Uterus (tissue), 4 donors: Measurements from ENCODE around the gene PLP2. TPM values are rescaled to one million over a fixed set of nuclear protein-coding genes. Genes with fewer than 3 reads are reported as not detected.
A peak's percentile ranks its signal among the peaks of the same experiment; 100 is the strongest.
"Not testable (repeated sequence)": the region's sequence is repeated elsewhere in the genome, so short reads cannot be mapped to it uniquely, and the experiment has no call there.

ENCODE experiments used
- DNase-seq, 2 donors: peaks; one replicate each; pipeline ENCODE4 v3.0.0-alpha.2; 2019 to 2020
- H3K27ac ChIP-seq, 2 donors: fragments of 200-600 bp; sonication (generic); 1 replicate in 1 of 2; 2 replicates in 1 of 2; pipeline ENCODE4 v1.5.1; 2016 to 2018
- H3K27me3 ChIP-seq, 2 donors: fragments of 200-600 bp; sonication (generic); one replicate each; pipeline ENCODE4 v1.5.1; 2018 to 2019; ENCODE audit warnings: control low read depth in 1 of 2
- H3K36me3 ChIP-seq, 2 donors: fragments of 200-600 bp; sonication (generic); one replicate each; pipeline ENCODE4 v1.5.1; 2019; ENCODE audit warnings: control low read depth in 1 of 2
- H3K4me1 ChIP-seq, 2 donors: fragments of 200-600 bp; sonication (generic); one replicate each; pipeline ENCODE4 v1.5.1; 2018 to 2019; ENCODE audit warnings: control low read depth in 1 of 2
- H3K4me3 ChIP-seq, 2 donors: fragments of 200-600 bp; sonication (generic); 1 replicate in 1 of 2; 2 replicates in 1 of 2; pipeline ENCODE4 v1.5.1; 2018 to 2019; ENCODE audit warnings: mild to moderate bottlenecking in 1 of 2
- H3K9me3 ChIP-seq, 2 donors: fragments of 200-600 bp; sonication (generic); one replicate each; pipeline ENCODE4 v1.5.1; 2019; ENCODE audit warnings: control low read depth in 1 of 2
- CTCF ChIP-seq, 4 experiments: fragments of 200-600 bp in 2 of 4; fragments of 450-650 bp in 2 of 4; sonication (generic) in 2 of 4; IDR thresholded peaks; one replicate each; pipeline ENCODE4 v1.5.1; 2016 to 2019; ENCODE audit warnings: antibody characterized with exemption in 4 of 4, mild to moderate bottlenecking in 2 of 4, moderate library complexity in 1 of 4
- POLR2A ChIP-seq, 2 donors: fragments of 450-650 bp; IDR thresholded peaks; one replicate each; pipeline ENCODE4 v1.6.1; 2016; ENCODE audit warnings: antibody characterized with exemption in 2 of 2, mild to moderate bottlenecking in 1 of 2, moderate library complexity in 1 of 2
- intact Hi-C: fragments of 100-400 bp; cut with DNase I; formaldehyde crosslinking; loops from one replicate; pipeline ENCODE4 v1.15.1; 2023; ENCODE audit warnings: low total_unique reads
- total RNA-seq, 4 donors: library from RNA; depleted of rRNA in 3 of 4; stranded (reverse); fragments of >200 nt in 3 of 4; gene quantifications; one replicate each; pipeline versions ENCODE4 v1.1.0 to v1.2.4, GENCODE V29; 2014 to 2023
- donor health status: DM: yes; HTN: yes; CAD: no.

Gene PLP2
- total RNA-seq, 4 donors from 2014 or later = 2.6 to 171 (median 23.3) TPM

- intact Hi-C loops = no loop called here
- DNase-seq = peak; percentile 52 to 76
- TF ChIP-seq POLR2A (IDR thresholded peaks at IDR 0.05) = no peak
- TF ChIP-seq CTCF (IDR thresholded peaks at IDR 0.05) = no peak
These were observed 5.5 kb upstream of the PLP2 start for GRCh38 chrX:49165901-49166881.

GRCh38 chrX:49166914-49167739 is 4.6 kb upstream of the PLP2 start:
- Histone ChIP-seq H3K36me3 (no peaks in the 10 kb centered on the region), H3K4me3 (peak overlapping the region; percentile 35), H3K27ac (peak overlapping the region; percentile 88 to 90), H3K9me3 (no peaks in the 10 kb centered on the region), H3K4me1 (no peaks in the 10 kb centered on the region), H3K27me3 (no peaks in the 10 kb centered on the region)
- intact Hi-C loops = no loop called here
- TF ChIP-seq CTCF (IDR thresholded peaks at IDR 0.05) (no peak), POLR2A (IDR thresholded peaks at IDR 0.05) (peak; percentile 60 to 63)
- DNase-seq = peak; percentile 72 to 84

More at GRCh38 chrX:49165901-49166881, 5.5 kb upstream of the PLP2 start:
- peak overlapping the region; percentile 88 to 90 for H3K27ac ChIP-seq
- H3K9me3 ChIP-seq = no peaks in the 10 kb centered on the region
- H3K4me1 ChIP-seq = no peaks in the 10 kb centered on the region
- H3K4me3 ChIP-seq = peak overlapping the region; percentile 35
- H3K27me3 ChIP-seq = no peaks in the 10 kb centered on the region
- no peaks in the 10 kb centered on the region for H3K36me3 ChIP-seq

- Histone ChIP-seq H3K36me3 (no peaks in the 10 kb centered on the region), H3K4me1 (no peaks in the 10 kb centered on the region), H3K9me3 (no peaks in the 10 kb centered on the region), H3K4me3 (peak overlapping the region; percentile 35), H3K27ac (peak overlapping the region; percentile 88 to 90), H3K27me3 (no peaks in the 10 kb centered on the region)
- TF ChIP-seq CTCF (IDR thresholded peaks at IDR 0.05) (no peak), POLR2A (IDR thresholded peaks at IDR 0.05) (no peak)
- DNase-seq = no peak
- intact Hi-C loops = no loop called here
These were observed 4.0 kb upstream of the PLP2 start for GRCh38 chrX:49167740-49168108.

- no peaks in the 10 kb centered on the region for H3K27me3 ChIP-seq
- intact Hi-C loops = no loop called here
These were observed 632 bp downstream of the PLP2 start for GRCh38 chrX:49172280-49172780.

GRCh38 chrX:49173544-49173943 is 1.8 kb downstream of the PLP2 start:
- intact Hi-C loops, H3K4me1 ChIP-seq, H3K4me3 ChIP-seq, H3K36me3 ChIP-seq, H3K27me3 ChIP-seq, H3K9me3 ChIP-seq, DNase-seq: not testable (repeated sequence)
- peak overlapping the region in 1 of 2 donors; percentile 83 for H3K27ac ChIP-seq

More at GRCh38 chrX:49172280-49172780, 632 bp downstream of the PLP2 start:
- no peak for TF ChIP-seq CTCF (IDR thresholded peaks at IDR 0.05)
- TF ChIP-seq POLR2A (IDR thresholded peaks at IDR 0.05) = no peak
- H3K9me3 ChIP-seq = no peaks in the 10 kb centered on the region
- H3K4me3 ChIP-seq = peak overlapping the region; percentile 58 to 61
- DNase-seq = peak; percentile 62 to 67
- H3K36me3 ChIP-seq = no peaks in the 10 kb centered on the region
- peak overlapping the region; percentile 83 to 91 for H3K27ac ChIP-seq
- H3K4me1 ChIP-seq = no peaks in the 10 kb centered on the region
